ENCODE data around the gene PIGK.

- TF ChIP-seq CTCF (IDR thresholded peaks at IDR 0.05): no peak
- no peak for TF ChIP-seq POLR2A (IDR thresholded peaks at IDR 0.05)
- TF ChIP-seq POLR2AphosphoS5 (IDR thresholded peaks at IDR 0.05): no peak
Measured at GRCh38 chr1:77118712-77119111, 100.5 kb downstream of the PIGK start.

Measured in sigmoid colon (tissue), 4 donors.